Esophagus squamous epithelium (tissue), 5 donors: ENCODE measurements around the gene STARD13. TPM values are rescaled to one million over a fixed set of nuclear protein-coding genes. Genes with fewer than 3 reads are reported as not detected.

ENCODE experiments used
- DNase-seq: peaks from one replicate; lab custom pipeline; 2025; lab: John Stamatoyannopoulos, UW
- H3K27ac ChIP-seq, 4 donors: fragments of 200-600 bp; sonication (generic); one replicate each; pipeline ENCODE4 v1.5.1; 2016 to 2019; ENCODE audit warnings: mild to moderate bottlenecking in 1 of 4
- H3K27me3 ChIP-seq, 4 donors: fragments of 200-600 bp; sonication (generic); 1 replicate in 3 of 4; 2 replicates in 1 of 4; pipeline versions ENCODE4 v1.5.1 to v1.6.0; 2017 to 2021; ENCODE audit warnings: antibody characterized with exemption in 1 of 4
- H3K36me3 ChIP-seq, 3 donors: fragments of 200-600 bp; sonication (generic); one replicate each; pipeline ENCODE4 v1.5.1; 2016 to 2019
- H3K4me1 ChIP-seq, 3 donors: fragments of 200-600 bp; sonication (generic); one replicate each; pipeline ENCODE4 v1.5.1; 2017 to 2019
- H3K4me3 ChIP-seq, 4 donors: fragments of 200-600 bp; sonication (generic); 1 replicate in 3 of 4; 2 replicates in 1 of 4; pipeline ENCODE4 v1.5.1; 2016 to 2019; ENCODE audit warnings: mild to moderate bottlenecking in 2 of 4, moderate library complexity in 1 of 4
- H3K9me3 ChIP-seq, 3 donors: fragments of 200-600 bp; sonication (generic); one replicate each; pipeline ENCODE4 v1.5.1; 2016 to 2019
- POLR2A ChIP-seq, 4 donors: fragments of 450-650 bp; IDR thresholded peaks; one replicate each; pipeline ENCODE4 v1.6.1; 2017; ENCODE audit warnings: antibody characterized with exemption in 4 of 4, mild to moderate bottlenecking in 4 of 4, moderate library complexity in 3 of 4
- WGBS, 2 donors: methylation state at CpG; one replicate each; pipeline ENCODE4 v1.1.5; 2018; 5-methylcytosine and 5-hydroxymethylcytosine counted together
- intact Hi-C: fragments of 100-400 bp; cut with DNase I; formaldehyde crosslinking; loops from one replicate; pipeline ENCODE4 v1.15.0; 2022
- total RNA-seq, 4 donors: library from RNA; depleted of rRNA; stranded (reverse); fragments of >200 nt; gene quantifications; one replicate each; pipeline ENCODE4 v1.1.0, GENCODE V29; 2016
- TF ChIP-seq, protein P1 (sequence below), 6 experiments: fragments of 450-650 bp in 4 of 6; fragments of 200-600 bp in 2 of 6; sonication (generic) in 2 of 6; IDR thresholded peaks; one replicate each; pipeline ENCODE4 v1.5.1; 2016 to 2019; ENCODE audit warnings: antibody characterized with exemption in 6 of 6, mild to moderate bottlenecking in 4 of 6, moderate library complexity in 4 of 6
- donor health status: DM: yes; HTN: yes; CAD: no.

Gene STARD13
- total RNA-seq, 4 donors from 2014 or later = 1.3 to 18.7 (median 4.4) TPM

- H3K4me1 ChIP-seq = peaks cover 0 to 43% (median 7%) of the 10 kb centered on the region in 3 donors
- no peaks in the 10 kb centered on the region for H3K27me3 ChIP-seq
- intact Hi-C loops = no loop called here
- peaks cover 0 to 6% (median 0%) of the 10 kb centered on the region in 3 donors for H3K36me3 ChIP-seq
- no peak for DNase-seq
- H3K9me3 ChIP-seq = peaks cover 0 to 4% (median 0%) of the 10 kb centered on the region in 3 donors
- no peak overlapping the region for H3K4me3 ChIP-seq
- TF ChIP-seq, protein P1, sequence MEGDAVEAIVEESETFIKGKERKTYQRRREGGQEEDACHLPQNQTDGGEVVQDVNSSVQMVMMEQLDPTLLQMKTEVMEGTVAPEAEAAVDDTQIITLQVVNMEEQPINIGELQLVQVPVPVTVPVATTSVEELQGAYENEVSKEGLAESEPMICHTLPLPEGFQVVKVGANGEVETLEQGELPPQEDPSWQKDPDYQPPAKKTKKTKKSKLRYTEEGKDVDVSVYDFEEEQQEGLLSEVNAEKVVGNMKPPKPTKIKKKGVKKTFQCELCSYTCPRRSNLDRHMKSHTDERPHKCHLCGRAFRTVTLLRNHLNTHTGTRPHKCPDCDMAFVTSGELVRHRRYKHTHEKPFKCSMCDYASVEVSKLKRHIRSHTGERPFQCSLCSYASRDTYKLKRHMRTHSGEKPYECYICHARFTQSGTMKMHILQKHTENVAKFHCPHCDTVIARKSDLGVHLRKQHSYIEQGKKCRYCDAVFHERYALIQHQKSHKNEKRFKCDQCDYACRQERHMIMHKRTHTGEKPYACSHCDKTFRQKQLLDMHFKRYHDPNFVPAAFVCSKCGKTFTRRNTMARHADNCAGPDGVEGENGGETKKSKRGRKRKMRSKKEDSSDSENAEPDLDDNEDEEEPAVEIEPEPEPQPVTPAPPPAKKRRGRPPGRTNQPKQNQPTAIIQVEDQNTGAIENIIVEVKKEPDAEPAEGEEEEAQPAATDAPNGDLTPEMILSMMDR (IDR thresholded peaks at IDR 0.05) = no peak
- no peak for TF ChIP-seq POLR2A (IDR thresholded peaks at IDR 0.05)
- H3K27ac ChIP-seq = peak overlapping the region in 2 of 4 donors; percentile 5 to 65
These were observed 50.5 kb downstream of the STARD13 start for GRCh38 chr13:33235078-33235477.

- WGBS, 2 donors = 20% methylated on average over 1 of the region's 5 CpGs
These were observed 52.0 kb downstream of the STARD13 start for GRCh38 chr13:33233547-33233946.

DNA sequence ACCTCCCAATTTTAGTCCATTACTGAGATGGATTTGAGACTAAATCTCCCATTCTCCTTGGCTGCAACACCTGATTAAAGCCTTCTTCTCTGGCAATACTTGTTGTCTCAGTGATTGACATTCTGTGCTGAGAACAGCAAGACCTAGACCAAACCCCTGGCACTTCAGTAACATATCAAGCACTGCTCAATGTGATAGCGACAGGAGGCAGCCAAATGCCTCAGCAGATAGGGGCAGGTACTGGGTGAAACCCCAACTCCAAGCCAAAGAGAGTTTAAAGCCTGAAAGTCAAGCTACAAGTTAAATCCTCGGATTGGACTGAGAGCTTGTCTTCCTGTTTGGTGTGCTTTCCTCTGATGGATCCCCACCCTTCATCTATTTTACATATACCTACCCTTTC is 52.7 kb downstream of the STARD13 start:
- Histone ChIP-seq H3K36me3 (peaks cover 0 to 6% (median 0%) of the 10 kb centered on the region in 3 donors), H3K4me3 (no peak overlapping the region), H3K9me3 (peaks cover 0 to 4% (median 0%) of the 10 kb centered on the region in 3 donors), H3K27me3 (no peaks in the 10 kb centered on the region), H3K27ac (no peak overlapping the region), H3K4me1 (peaks cover 0 to 65% (median 24%) of the 10 kb centered on the region in 3 donors)
- no peak for TF ChIP-seq POLR2A (IDR thresholded peaks at IDR 0.05)
- TF ChIP-seq, protein P1 (IDR thresholded peaks at IDR 0.05) = no peak
- intact Hi-C loops = no loop called here
- DNase-seq = no peak
- 70 to 100% methylated on average over 1 of the region's 2 CpGs for WGBS, 2 donors

More at GRCh38 chr13:33233547-33233946, 52.0 kb downstream of the STARD13 start:
- no peak overlapping the region for H3K4me3 ChIP-seq
- no peak for DNase-seq
- intact Hi-C loops = no loop called here
- no peak overlapping the region for H3K27ac ChIP-seq
- peaks cover 0 to 6% (median 0%) of the 10 kb centered on the region in 3 donors for H3K36me3 ChIP-seq
- H3K4me1 ChIP-seq = peaks cover 0 to 58% (median 19%) of the 10 kb centered on the region in 3 donors
- no peaks in the 10 kb centered on the region for H3K27me3 ChIP-seq
- TF ChIP-seq POLR2A (IDR thresholded peaks at IDR 0.05) = no peak
- peaks cover 0 to 4% (median 0%) of the 10 kb centered on the region in 3 donors for H3K9me3 ChIP-seq

- peaks cover 0 to 4% (median 0%) of the 10 kb centered on the region in 3 donors for H3K9me3 ChIP-seq
- DNase-seq = no peak
- intact Hi-C loops = no loop called here
- WGBS, 2 donors = 77 to 93% methylated on average over 3 of the region's 4 CpGs
- peaks cover 0 to 6% (median 0%) of the 10 kb centered on the region in 3 donors for H3K36me3 ChIP-seq
- H3K4me1 ChIP-seq = peaks cover 0 to 68% (median 24%) of the 10 kb centered on the region in 3 donors
- no peak for TF ChIP-seq POLR2A (IDR thresholded peaks at IDR 0.05)
- TF ChIP-seq, protein P1 (IDR thresholded peaks at IDR 0.05) = no peak
- H3K27me3 ChIP-seq = no peaks in the 10 kb centered on the region
- H3K4me3 ChIP-seq = no peak overlapping the region
- peak overlapping the region in 2 of 4 donors; percentile 72 to 73 for H3K27ac ChIP-seq
These were observed 54.2 kb downstream of the STARD13 start for GRCh38 chr13:33231339-33231738.

- H3K9me3 ChIP-seq = peaks cover 0 to 4% (median 0%) of the 10 kb centered on the region in 3 donors
- H3K4me1 ChIP-seq = peaks cover 0 to 58% (median 20%) of the 10 kb centered on the region in 3 donors
- WGBS, 2 donors = 25 to 31% methylated on average over 6 of the region's 6 CpGs
- intact Hi-C loops = no loop called here
- peak overlapping the region in 3 of 4 donors; percentile 72 to 74 (median 73) for H3K27ac ChIP-seq
- DNase-seq = no peak
- H3K27me3 ChIP-seq = no peaks in the 10 kb centered on the region
- peaks cover 0 to 6% (median 0%) of the 10 kb centered on the region in 3 donors for H3K36me3 ChIP-seq
- TF ChIP-seq, protein P1 (IDR thresholded peaks at IDR 0.05) = no peak
- TF ChIP-seq POLR2A (IDR thresholded peaks at IDR 0.05) = no peak
- H3K4me3 ChIP-seq = no peak overlapping the region
These were observed 55.2 kb downstream of the STARD13 start for GRCh38 chr13:33230178-33230881.
